T-helper 2 cell treated with Interferon-gamma antibody and Interleukin-4, amounts not matched to agents 100 ng/mL and 5 ng/mL, for 36 hours (primary cell): ENCODE data around the gene MACROD2. TPM values are rescaled to one million over a fixed set of nuclear protein-coding genes. Genes with fewer than 3 reads are reported as not detected.
"Not testable (repeated sequence)": the region's sequence is repeated elsewhere in the genome, so short reads cannot be mapped to it uniquely, and the experiment has no call there.

Source experiments
- intact Hi-C: fragments of 100-400 bp; cut with micrococcal nuclease; formaldehyde crosslinking; loops from one replicate; pipeline ENCODE4 v1.15.1; 2023
- total RNA-seq: library from RNA; stranded (reverse); gene quantifications from 2 replicates; pipeline ENCODE4 v1.2.3, GENCODE V29; 2022

MACROD2 gene
- total RNA-seq, 1 donor from 2014 or later, result not detected

DNA sequence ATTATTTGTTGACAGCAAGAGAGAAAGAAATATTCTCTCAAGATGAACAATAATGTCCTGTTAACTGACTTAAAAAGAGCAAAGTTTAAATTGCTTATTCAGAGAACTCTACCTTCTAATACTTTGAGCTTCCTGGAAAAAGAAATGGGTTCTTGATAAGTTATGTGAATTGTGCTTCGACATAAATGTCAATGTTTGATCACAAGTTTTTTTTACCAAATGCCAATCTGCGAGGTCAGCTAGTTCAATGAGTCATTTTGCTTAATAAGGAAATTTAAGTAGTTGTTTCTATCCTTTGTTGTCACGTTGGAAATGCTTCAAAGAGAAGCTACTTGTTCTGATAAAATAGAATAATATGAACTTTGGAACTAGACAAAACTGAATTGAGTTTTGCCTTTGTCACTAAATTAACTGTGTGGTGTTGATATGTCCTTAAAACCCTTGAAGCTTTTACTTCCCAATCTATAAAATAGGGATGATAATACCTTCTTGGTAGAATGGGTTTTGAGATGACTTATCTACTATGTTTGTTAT lies 984.2 kb downstream of the MACROD2 start:
- intact Hi-C loops, result no loop called here

GRCh38 chr20:14981486-14981885 lies 986.2 kb downstream of the MACROD2 start:
- intact Hi-C loops, result not testable (repeated sequence)

DNA sequence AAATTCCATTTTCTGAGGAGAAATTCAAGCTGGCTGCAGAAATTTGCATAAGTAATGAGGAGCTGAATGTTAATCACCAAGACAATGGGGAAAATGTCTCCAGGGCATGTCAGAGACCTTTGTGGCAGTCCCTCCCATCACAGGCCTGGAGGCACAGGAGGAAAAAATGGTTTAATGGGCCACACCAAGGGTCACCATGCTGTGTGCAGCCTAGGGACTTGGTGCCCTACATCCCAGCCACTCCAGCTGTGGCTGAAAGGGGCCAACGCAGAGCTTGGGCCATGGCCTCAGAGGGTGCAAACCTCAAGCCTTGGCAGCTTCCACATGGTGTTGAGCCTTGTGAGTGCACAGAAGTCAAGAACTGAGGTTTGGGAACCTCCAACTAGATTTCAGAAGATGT lies 987.0 kb downstream of the MACROD2 start:
- intact Hi-C loops, result not testable (repeated sequence)

GRCh38 chr20:14984305-14984704 lies 989.0 kb downstream of the MACROD2 start:
- intact Hi-C loops, result no loop called here

- intact Hi-C loops, result no loop called here
These were observed 989.7 kb downstream of the MACROD2 start for GRCh38 chr20:14984768-14985622.

DNA sequence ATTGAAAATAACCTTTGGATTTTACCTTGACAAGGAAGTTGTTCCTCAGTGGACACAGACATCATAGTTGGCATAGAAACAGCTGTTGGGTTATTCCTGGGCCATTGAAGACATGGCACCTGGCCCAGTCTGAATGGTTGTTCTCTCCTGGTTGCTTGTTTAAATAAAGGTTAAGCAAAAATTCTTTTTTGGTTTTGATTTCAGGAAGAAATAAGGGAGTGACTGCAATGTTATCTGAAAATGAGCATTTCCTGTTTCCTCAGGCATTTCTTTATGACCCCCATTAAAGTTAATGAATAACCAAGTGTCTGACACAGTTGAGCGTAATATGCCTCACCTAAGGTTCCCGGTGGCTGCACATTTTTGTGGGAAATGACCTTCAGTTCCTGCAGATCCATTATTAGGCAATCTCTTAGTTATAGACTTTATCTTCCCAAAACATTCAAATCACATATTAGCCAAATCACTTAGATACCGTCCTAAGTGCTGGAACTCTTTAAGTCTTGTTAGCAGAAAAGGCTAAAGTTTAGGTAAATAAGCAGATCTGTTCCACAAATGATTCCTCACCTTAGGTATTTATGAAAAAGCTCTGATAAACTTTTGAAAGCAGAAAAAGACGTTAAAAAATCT lies 990.8 kb downstream of the MACROD2 start:
- intact Hi-C loops, result no loop called here

- intact Hi-C loops, result no loop called here
These were observed 991.3 kb downstream of the MACROD2 start for GRCh38 chr20:14986656-14987055.

GRCh38 chr20:14989535-14990290 lies 994.4 kb downstream of the MACROD2 start:
- intact Hi-C loops, result no loop called here

- intact Hi-C loops, result no loop called here
These were observed 995.7 kb downstream of the MACROD2 start for GRCh38 chr20:14991023-14991422.

GRCh38 chr20:14992153-14992552 lies 996.8 kb downstream of the MACROD2 start:
- intact Hi-C loops, result no loop called here

DNA sequence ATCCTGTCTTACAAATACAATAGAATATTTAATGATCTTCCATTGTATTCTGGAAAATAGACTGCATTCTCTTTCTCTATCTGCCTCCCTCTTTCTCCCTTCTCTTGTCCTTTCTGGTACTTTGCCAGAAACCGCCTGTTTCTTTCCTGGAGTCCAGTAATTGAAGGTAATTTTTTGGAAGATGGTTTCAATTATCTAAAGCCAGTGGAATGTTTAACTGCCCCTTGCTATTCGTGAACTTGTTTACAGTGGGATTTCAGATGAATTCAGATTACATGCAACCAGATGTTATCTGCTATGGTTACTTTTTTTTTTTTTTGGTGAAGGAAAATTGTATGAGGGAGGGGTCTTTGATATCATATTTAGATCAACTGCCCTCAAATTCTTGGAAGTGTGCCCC lies 997.6 kb downstream of the MACROD2 start:
- intact Hi-C loops, result no loop called here

DNA sequence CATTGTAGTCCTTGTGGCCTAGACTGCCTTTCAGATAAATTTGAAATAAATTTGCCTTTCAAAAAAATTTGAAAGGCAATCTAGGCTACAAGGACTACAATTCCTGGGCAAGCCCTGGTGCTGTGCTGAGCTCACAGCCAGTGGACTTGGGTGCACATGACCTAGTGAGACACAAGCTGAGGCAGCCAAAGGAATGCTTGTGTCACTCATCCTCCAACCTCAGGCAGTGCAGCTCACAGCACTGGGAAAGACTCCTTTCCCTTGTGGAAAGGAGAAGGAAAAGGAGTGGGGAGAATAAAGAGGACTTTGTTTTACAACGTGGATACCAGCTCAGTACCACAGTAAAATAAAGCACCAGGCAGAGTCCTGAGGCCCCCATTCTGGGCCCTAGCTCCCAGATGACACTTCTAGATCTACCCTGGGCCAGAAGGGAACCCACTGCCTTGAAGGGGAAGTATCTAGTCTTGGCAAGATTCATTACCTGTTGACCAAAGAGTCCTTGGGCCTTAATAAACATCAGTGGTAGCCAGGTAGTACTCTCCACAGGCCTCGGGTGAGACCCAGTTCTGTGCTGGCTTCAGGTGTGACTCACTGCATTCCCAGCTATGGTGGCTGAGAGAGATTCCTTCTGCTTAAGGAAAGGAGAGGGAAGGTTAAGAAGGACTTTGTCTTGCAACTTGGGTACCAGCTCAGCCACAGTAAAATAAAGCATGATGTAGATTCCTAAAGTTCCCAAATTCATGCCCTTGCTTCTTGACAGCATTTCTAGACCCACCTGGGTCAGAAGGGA lies 1001.8 kb downstream of the MACROD2 start:
- intact Hi-C loops, result no loop called here

GRCh38 chr20:14997791-14998190 lies 1002.5 kb downstream of the MACROD2 start:
- intact Hi-C loops, result no loop called here

DNA sequence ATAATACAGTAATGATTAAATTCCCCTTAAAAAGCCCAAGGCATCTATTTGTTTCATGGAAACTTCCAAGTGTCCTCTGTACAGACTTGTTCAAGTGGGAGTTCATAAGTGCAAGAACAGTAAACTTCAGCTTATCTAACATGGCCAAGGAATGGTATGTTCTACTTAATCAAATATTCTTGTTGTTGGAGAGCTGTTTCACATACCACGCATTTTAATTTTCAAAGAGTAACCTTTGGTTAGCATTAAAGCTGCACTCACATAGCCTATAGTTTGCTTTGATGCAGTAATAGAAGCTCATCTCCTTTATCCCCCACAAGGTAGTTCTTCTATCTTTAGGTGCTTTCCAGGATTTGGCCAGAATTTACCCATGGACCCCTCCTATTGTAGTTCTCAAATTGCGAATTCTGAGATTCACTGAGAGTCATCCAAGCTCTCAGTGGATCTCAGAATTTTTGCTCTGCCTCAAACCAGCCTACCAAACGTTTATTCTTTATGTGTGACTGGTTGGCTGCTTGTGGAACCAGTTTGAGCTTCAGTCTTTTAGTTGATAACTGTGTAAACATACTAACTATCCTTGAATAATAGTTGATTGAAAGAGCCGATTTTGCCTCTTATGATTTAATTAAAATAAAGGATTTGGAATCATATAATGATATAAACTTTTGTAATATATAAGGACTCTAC lies 1010.1 kb downstream of the MACROD2 start:
- intact Hi-C loops, result no loop called here

GRCh38 chr20:15011631-15012030 lies 1016.3 kb downstream of the MACROD2 start:
- intact Hi-C loops, result no loop called here

GRCh38 chr20:15012566-15012965 lies 1017.2 kb downstream of the MACROD2 start:
- intact Hi-C loops, result no loop called here

DNA sequence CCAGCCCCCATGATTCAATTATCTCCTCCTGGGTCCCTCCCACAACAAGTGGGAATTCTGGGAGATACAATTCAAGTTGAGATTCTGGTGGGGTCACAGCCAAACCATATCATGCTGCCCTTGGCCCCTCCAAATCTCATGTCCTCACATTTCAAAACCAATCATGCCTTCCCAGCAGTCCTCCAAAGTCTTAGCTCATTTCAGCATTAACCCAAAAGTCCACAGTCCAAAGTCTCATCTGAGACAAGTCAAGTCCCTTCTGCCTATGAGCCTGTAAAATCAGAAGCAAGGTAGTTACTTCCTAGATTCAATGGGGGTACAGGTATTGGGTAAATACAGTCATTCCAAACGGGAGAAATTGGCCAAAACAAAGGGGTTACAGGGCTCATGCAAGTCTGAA lies 1021.6 kb downstream of the MACROD2 start:
- intact Hi-C loops, result not testable (repeated sequence)

- intact Hi-C loops, result no loop called here
These were observed 1023.6 kb downstream of the MACROD2 start for GRCh38 chr20:15018966-15019365.

GRCh38 chr20:15020845-15021244 lies 1025.5 kb downstream of the MACROD2 start:
- intact Hi-C loops, result no loop called here

DNA sequence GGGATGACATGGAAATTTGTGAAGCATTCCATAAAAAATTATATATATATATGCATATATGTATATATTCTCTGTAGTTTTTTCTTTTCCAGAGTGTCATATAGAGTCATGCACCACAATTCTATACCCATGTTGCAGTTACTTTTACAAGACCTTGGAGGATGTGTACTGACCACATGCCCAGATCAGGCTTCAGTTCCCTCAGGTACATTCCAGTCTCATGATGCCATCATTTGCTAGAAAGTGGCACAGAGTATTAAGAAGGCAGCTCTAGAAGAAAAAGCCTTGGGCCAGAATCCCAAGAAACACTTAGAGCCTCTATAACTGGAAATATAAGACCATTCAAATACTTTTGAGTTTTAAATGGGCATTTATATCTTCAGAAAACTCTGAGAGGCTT lies 1027.6 kb downstream of the MACROD2 start:
- intact Hi-C loops, result no loop called here
